ENCODE results near the gene CNGA2.

CNGA2 gene

GRCh38 chrX:151711154-151711553 is 23.4 kb upstream of the CNGA2 start:
- H3K4me3 ChIP-seq (ENCODE audit: control insufficient read depth in 1 of 7, extremely low read depth in 1 of 7, insufficient read depth in 4 of 7, low read depth in 2 of 7, low read length in 6 of 7), result no peak overlapping the region
- 71% methylated on average over 3 of the region's 5 CpGs for WGBS (ENCODE audit: insufficient coverage)

GRCh38 chrX:151711787-151712186 is 22.8 kb upstream of the CNGA2 start:
- CTCF ChIA-PET, result no interaction called here
- POLR2A ChIA-PET, result no interaction called here
- H3K4me3 ChIP-seq (ENCODE audit: control insufficient read depth in 1 of 7, extremely low read depth in 1 of 7, insufficient read depth in 4 of 7, low read depth in 2 of 7, low read length in 6 of 7), result no peak overlapping the region
- 57% methylated on average over 1 of the region's 2 CpGs for WGBS (ENCODE audit: insufficient coverage)
- H3K27me3 ChIP-seq (replicated peaks in 2 of 5; ENCODE audit: control insufficient read depth in 4 of 5, insufficient read depth in 5 of 5, low read length in 4 of 5), result peaks cover 0 to 22% (median 0%) of the 10 kb centered on the region in 5 experiments
- no peak for DNase-seq
- no peaks in the 10 kb centered on the region for H3K9me3 ChIP-seq (ENCODE audit: control extremely low read depth in 1 of 5, control insufficient read depth in 4 of 5, insufficient read depth in 2 of 5, low read depth in 1 of 5, low read length in 4 of 5)
- no peaks in the 10 kb centered on the region for H3K36me3 ChIP-seq (ENCODE audit: control insufficient read depth in 4 of 4, insufficient read depth in 4 of 4, low read length in 3 of 4)
- H3K4me1 ChIP-seq (ENCODE audit: control extremely low read depth in 1 of 4, control insufficient read depth in 4 of 4, insufficient read depth in 4 of 4, low read length in 3 of 4), result no peaks in the 10 kb centered on the region
- no peak overlapping the region for H3K27ac ChIP-seq (ENCODE audit: insufficient read depth in 1 of 2, low read depth in 1 of 2, low read length in 2 of 2, poor library complexity in 1 of 2, severe bottlenecking in 2 of 2)

More at GRCh38 chrX:151711154-151711553, 23.4 kb upstream of the CNGA2 start:
- Histone ChIP-seq H3K27me3 (replicated peaks in 2 of 5; ENCODE audit: control insufficient read depth in 4 of 5, insufficient read depth in 5 of 5, low read length in 4 of 5) (peaks cover 0 to 22% (median 0%) of the 10 kb centered on the region in 5 experiments), H3K27ac (ENCODE audit: insufficient read depth in 1 of 2, low read depth in 1 of 2, low read length in 2 of 2, poor library complexity in 1 of 2, severe bottlenecking in 2 of 2) (no peak overlapping the region), H3K4me1 (ENCODE audit: control extremely low read depth in 1 of 4, control insufficient read depth in 4 of 4, insufficient read depth in 4 of 4, low read length in 3 of 4) (no peaks in the 10 kb centered on the region), H3K9me3 (ENCODE audit: control extremely low read depth in 1 of 5, control insufficient read depth in 4 of 5, insufficient read depth in 2 of 5, low read depth in 1 of 5, low read length in 4 of 5) (no peaks in the 10 kb centered on the region), H3K36me3 (ENCODE audit: control insufficient read depth in 4 of 4, insufficient read depth in 4 of 4, low read length in 3 of 4) (no peaks in the 10 kb centered on the region)
- ChIA-PET CTCF (no interaction called here), POLR2A (no interaction called here)
- DNase-seq, result no peak

- DNase-seq, result no peak
- Histone ChIP-seq H3K4me3 (ENCODE audit: control insufficient read depth in 1 of 7, extremely low read depth in 1 of 7, insufficient read depth in 4 of 7, low read depth in 2 of 7, low read length in 6 of 7) (no peak overlapping the region), H3K27ac (ENCODE audit: insufficient read depth in 1 of 2, low read depth in 1 of 2, low read length in 2 of 2, poor library complexity in 1 of 2, severe bottlenecking in 2 of 2) (no peak overlapping the region), H3K36me3 (ENCODE audit: control insufficient read depth in 4 of 4, insufficient read depth in 4 of 4, low read length in 3 of 4) (no peaks in the 10 kb centered on the region), H3K9me3 (ENCODE audit: control extremely low read depth in 1 of 5, control insufficient read depth in 4 of 5, insufficient read depth in 2 of 5, low read depth in 1 of 5, low read length in 4 of 5) (no peaks in the 10 kb centered on the region), H3K27me3 (replicated peaks in 2 of 5; ENCODE audit: control insufficient read depth in 4 of 5, insufficient read depth in 5 of 5, low read length in 4 of 5) (peaks cover 0 to 22% (median 0%) of the 10 kb centered on the region in 5 experiments), H3K4me1 (ENCODE audit: control extremely low read depth in 1 of 4, control insufficient read depth in 4 of 4, insufficient read depth in 4 of 4, low read length in 3 of 4) (no peaks in the 10 kb centered on the region)
- CTCF ChIA-PET, result no interaction called here
- POLR2A ChIA-PET, result no interaction called here
- 74% methylated on average over 3 of the region's 3 CpGs for WGBS (ENCODE audit: insufficient coverage)
These were observed 22.3 kb upstream of the CNGA2 start for GRCh38 chrX:151712253-151712652.

- Histone ChIP-seq H3K9me3 (ENCODE audit: control extremely low read depth in 1 of 5, control insufficient read depth in 4 of 5, insufficient read depth in 2 of 5, low read depth in 1 of 5, low read length in 4 of 5) (no peaks in the 10 kb centered on the region), H3K27me3 (replicated peaks in 2 of 5; ENCODE audit: control insufficient read depth in 4 of 5, insufficient read depth in 5 of 5, low read length in 4 of 5) (peaks cover 0 to 17% (median 0%) of the 10 kb centered on the region in 5 experiments), H3K4me1 (ENCODE audit: control extremely low read depth in 1 of 4, control insufficient read depth in 4 of 4, insufficient read depth in 4 of 4, low read length in 3 of 4) (no peaks in the 10 kb centered on the region), H3K36me3 (ENCODE audit: control insufficient read depth in 4 of 4, insufficient read depth in 4 of 4, low read length in 3 of 4) (no peaks in the 10 kb centered on the region), H3K4me3 (ENCODE audit: control insufficient read depth in 1 of 7, extremely low read depth in 1 of 7, insufficient read depth in 4 of 7, low read depth in 2 of 7, low read length in 6 of 7) (no peak overlapping the region), H3K27ac (ENCODE audit: insufficient read depth in 1 of 2, low read depth in 1 of 2, low read length in 2 of 2, poor library complexity in 1 of 2, severe bottlenecking in 2 of 2) (no peak overlapping the region)
- WGBS (ENCODE audit: insufficient coverage), result 49% methylated on average over 2 of the region's 3 CpGs
- CTCF ChIA-PET, result no interaction called here
- POLR2A ChIA-PET, result no interaction called here
- DNase-seq, result peak; percentile 9 to 31 (median 24)
These were observed 20.7 kb upstream of the CNGA2 start for GRCh38 chrX:151713849-151714248.

- H3K27me3 ChIP-seq (replicated peaks in 2 of 5; ENCODE audit: control insufficient read depth in 4 of 5, insufficient read depth in 5 of 5, low read length in 4 of 5), result peaks cover 0 to 16% (median 0%) of the 10 kb centered on the region in 5 experiments
- POLR2A ChIA-PET, result no interaction called here
- no peak overlapping the region for H3K4me3 ChIP-seq (ENCODE audit: control insufficient read depth in 1 of 7, extremely low read depth in 1 of 7, insufficient read depth in 4 of 7, low read depth in 2 of 7, low read length in 6 of 7)
- H3K4me1 ChIP-seq (ENCODE audit: control extremely low read depth in 1 of 4, control insufficient read depth in 4 of 4, insufficient read depth in 4 of 4, low read length in 3 of 4), result no peaks in the 10 kb centered on the region
- no peaks in the 10 kb centered on the region for H3K9me3 ChIP-seq (ENCODE audit: control extremely low read depth in 1 of 5, control insufficient read depth in 4 of 5, insufficient read depth in 2 of 5, low read depth in 1 of 5, low read length in 4 of 5)
- CTCF ChIA-PET, result no interaction called here
- 55% methylated on average over 4 of the region's 5 CpGs for WGBS (ENCODE audit: insufficient coverage)
- DNase-seq, result no peak
- no peak overlapping the region for H3K27ac ChIP-seq (ENCODE audit: insufficient read depth in 1 of 2, low read depth in 1 of 2, low read length in 2 of 2, poor library complexity in 1 of 2, severe bottlenecking in 2 of 2)
- H3K36me3 ChIP-seq (ENCODE audit: control insufficient read depth in 4 of 4, insufficient read depth in 4 of 4, low read length in 3 of 4), result no peaks in the 10 kb centered on the region
These were observed 20.2 kb upstream of the CNGA2 start for GRCh38 chrX:151714362-151714761.

- no peaks in the 10 kb centered on the region for H3K4me1 ChIP-seq (ENCODE audit: control extremely low read depth in 1 of 4, control insufficient read depth in 4 of 4, insufficient read depth in 4 of 4, low read length in 3 of 4)
- no peaks in the 10 kb centered on the region for H3K9me3 ChIP-seq (ENCODE audit: control extremely low read depth in 1 of 5, control insufficient read depth in 4 of 5, insufficient read depth in 2 of 5, low read depth in 1 of 5, low read length in 4 of 5)
- H3K36me3 ChIP-seq (ENCODE audit: control insufficient read depth in 4 of 4, insufficient read depth in 4 of 4, low read length in 3 of 4), result no peaks in the 10 kb centered on the region
- no peak within 1 kb of the TSS for H3K4me3 ChIP-seq (ENCODE audit: control insufficient read depth in 1 of 7, extremely low read depth in 1 of 7, insufficient read depth in 4 of 7, low read depth in 2 of 7, low read length in 6 of 7)
- 94% methylated on average over 2 of the region's 3 CpGs for WGBS (ENCODE audit: insufficient coverage)
- H3K27ac ChIP-seq (ENCODE audit: insufficient read depth in 1 of 2, low read depth in 1 of 2, low read length in 2 of 2, poor library complexity in 1 of 2, severe bottlenecking in 2 of 2), result no peak within 1 kb of the TSS
- H3K27me3 ChIP-seq (replicated peaks in 2 of 5; ENCODE audit: control insufficient read depth in 4 of 5, insufficient read depth in 5 of 5, low read length in 4 of 5), result peaks cover 0 to 11% (median 0%) of the 10 kb centered on the region in 5 experiments
- ChIA-PET CTCF (no interaction called here), POLR2A (no interaction called here)
- DNase-seq, result no peak
These were observed 18.8 kb upstream of the CNGA2 start, which contains the start of gene FATE1 for GRCh38 chrX:151715752-151716151. Gene FATE1, plus strand, starts transcription at chrX:151716035. Its CDS starts 85 bp downstream, at chrX:151716120.

GRCh38 chrX:151722241-151722846 is 12.2 kb upstream of the CNGA2 start:
- H3K4me3 ChIP-seq (ENCODE audit: control insufficient read depth in 1 of 7, extremely low read depth in 1 of 7, insufficient read depth in 4 of 7, low read depth in 2 of 7, low read length in 6 of 7), result no peak overlapping the region
- ChIA-PET POLR2A (no interaction called here), CTCF (no interaction called here)
- H3K27me3 ChIP-seq (replicated peaks in 2 of 5; ENCODE audit: control insufficient read depth in 4 of 5, insufficient read depth in 5 of 5, low read length in 4 of 5), result peaks cover 0 to 8% (median 0%) of the 10 kb centered on the region in 5 experiments
- no peaks in the 10 kb centered on the region for H3K9me3 ChIP-seq (ENCODE audit: control extremely low read depth in 1 of 5, control insufficient read depth in 4 of 5, insufficient read depth in 2 of 5, low read depth in 1 of 5, low read length in 4 of 5)
- H3K27ac ChIP-seq (ENCODE audit: insufficient read depth in 1 of 2, low read depth in 1 of 2, low read length in 2 of 2, poor library complexity in 1 of 2, severe bottlenecking in 2 of 2), result no peak overlapping the region
- H3K36me3 ChIP-seq (ENCODE audit: control insufficient read depth in 4 of 4, insufficient read depth in 4 of 4, low read length in 3 of 4), result no peaks in the 10 kb centered on the region
- 49% methylated on average over 19 of the region's 24 CpGs for WGBS (ENCODE audit: insufficient coverage)
- DNase-seq, result peak in 2 of 3 donors; percentile 13 to 22
- no peaks in the 10 kb centered on the region for H3K4me1 ChIP-seq (ENCODE audit: control extremely low read depth in 1 of 4, control insufficient read depth in 4 of 4, insufficient read depth in 4 of 4, low read length in 3 of 4)
